Activated B cell treated with CpG ODN at 0.5 μM for 24 hours (primary cell): ENCODE results near the gene SLC4A7. TPM values are rescaled to one million over a fixed set of nuclear protein-coding genes. Genes with fewer than 3 reads are reported as not detected.

Experiments
- ATAC-seq: fragments of 200-7000 bp; cut with Tn5 transposase; one replicate; pipeline ENCODE4 v1.10.0; 2021; ENCODE audit warnings: low read depth, mild to moderate bottlenecking, moderate library complexity
- CTCF ChIA-PET: fragments of 350-600 bp; sonication (Branson Sonifier 250); formaldehyde crosslinking; loops from one replicate; lab custom pipeline; 2021; ENCODE audit warnings: antibody characterized with exemption; lab: Charles Lee
- POLR2A ChIA-PET: fragments of 350-600 bp; sonication (Branson Sonifier 250); formaldehyde crosslinking; loops from one replicate; lab custom pipeline; 2021; ENCODE audit warnings: antibody characterized with exemption; lab: Charles Lee
- DNase-seq: peaks from one replicate; pipeline ENCODE4 v3.0.0; 2022
- H3K27ac Mint-ChIP-seq: one replicate; pipeline ENCODE4 v1.8.0; 2020; ENCODE audit warnings: mixed read lengths
- H3K27me3 Mint-ChIP-seq: one replicate; pipeline ENCODE4 v1.8.0; 2021; ENCODE audit warnings: mixed read lengths
- H3K36me3 Mint-ChIP-seq: one replicate; pipeline ENCODE4 v1.8.0; 2021; ENCODE audit warnings: low read depth, mixed read lengths
- H3K4me1 Mint-ChIP-seq: one replicate; pipeline ENCODE4 v1.8.0; 2021; ENCODE audit warnings: mixed read lengths
- H3K4me3 Mint-ChIP-seq: one replicate; pipeline ENCODE4 v1.8.0; 2020; ENCODE audit warnings: mild to moderate bottlenecking, mixed read lengths
- H3K9me3 Mint-ChIP-seq: one replicate; pipeline ENCODE4 v1.8.0; 2020; ENCODE audit warnings: mixed read lengths
- intact Hi-C: fragments of 100-400 bp; cut with micrococcal nuclease; formaldehyde crosslinking; loops from one replicate; pipeline ENCODE4 v1.15.1; 2024
- total RNA-seq: library from RNA; stranded (reverse); gene quantifications from 2 replicates; pipeline ENCODE4 v1.2.3, GENCODE V29; 2022
- TF ChIP-seq, protein P1 (sequence below): fragments of 200-600 bp; IDR thresholded peaks from one replicate; pipeline ENCODE4 v1.8.0; 2022; ENCODE audit warnings: antibody characterized with exemption, mild to moderate bottlenecking

The SLC4A7 gene
- total RNA-seq, 1 donor from 2014 or later: 31.3 TPM

DNA sequence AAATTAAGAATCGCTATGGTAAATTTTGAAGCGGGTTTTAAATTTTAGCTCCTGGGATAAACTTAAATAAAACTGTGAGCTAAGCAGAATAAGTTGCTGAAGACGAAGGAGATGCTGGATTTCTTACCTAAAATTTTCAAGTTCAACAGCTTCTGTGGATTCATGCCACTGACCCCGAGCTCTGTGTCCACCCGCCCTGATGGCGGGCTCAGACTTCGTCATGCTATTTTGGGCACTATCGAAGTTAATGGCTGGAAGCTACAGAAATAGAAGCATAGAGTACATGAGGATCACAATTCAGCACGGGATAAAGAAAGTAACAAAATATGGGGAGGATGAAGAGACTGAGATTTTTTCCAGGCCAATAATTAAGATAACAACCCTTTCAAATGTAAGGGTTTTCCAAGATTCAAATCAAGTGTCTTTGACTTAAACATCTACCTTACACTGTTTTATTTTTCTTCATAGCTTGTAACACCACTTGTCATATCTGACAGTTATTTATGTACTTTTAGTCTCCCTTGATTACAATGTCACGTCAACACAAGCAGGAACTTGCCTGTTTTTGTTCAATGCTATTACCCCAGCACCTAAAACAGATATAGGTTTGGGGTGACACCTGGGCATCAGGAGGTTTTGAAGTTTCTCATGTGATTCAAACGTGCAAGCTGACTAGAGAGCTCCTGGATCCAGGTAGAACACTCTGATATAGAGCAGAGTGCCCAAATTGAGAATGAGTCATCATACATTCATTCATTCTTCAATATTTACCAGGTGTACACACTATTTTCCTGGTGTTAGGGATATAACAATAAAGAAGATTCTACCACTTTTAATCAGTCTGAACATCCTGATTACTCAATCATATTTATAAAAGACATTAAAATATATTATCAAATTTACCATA, 138.0 kb downstream of the SLC4A7 start:
- no peak overlapping the region for H3K4me3 Mint-ChIP-seq
- TF ChIP-seq, protein P1, sequence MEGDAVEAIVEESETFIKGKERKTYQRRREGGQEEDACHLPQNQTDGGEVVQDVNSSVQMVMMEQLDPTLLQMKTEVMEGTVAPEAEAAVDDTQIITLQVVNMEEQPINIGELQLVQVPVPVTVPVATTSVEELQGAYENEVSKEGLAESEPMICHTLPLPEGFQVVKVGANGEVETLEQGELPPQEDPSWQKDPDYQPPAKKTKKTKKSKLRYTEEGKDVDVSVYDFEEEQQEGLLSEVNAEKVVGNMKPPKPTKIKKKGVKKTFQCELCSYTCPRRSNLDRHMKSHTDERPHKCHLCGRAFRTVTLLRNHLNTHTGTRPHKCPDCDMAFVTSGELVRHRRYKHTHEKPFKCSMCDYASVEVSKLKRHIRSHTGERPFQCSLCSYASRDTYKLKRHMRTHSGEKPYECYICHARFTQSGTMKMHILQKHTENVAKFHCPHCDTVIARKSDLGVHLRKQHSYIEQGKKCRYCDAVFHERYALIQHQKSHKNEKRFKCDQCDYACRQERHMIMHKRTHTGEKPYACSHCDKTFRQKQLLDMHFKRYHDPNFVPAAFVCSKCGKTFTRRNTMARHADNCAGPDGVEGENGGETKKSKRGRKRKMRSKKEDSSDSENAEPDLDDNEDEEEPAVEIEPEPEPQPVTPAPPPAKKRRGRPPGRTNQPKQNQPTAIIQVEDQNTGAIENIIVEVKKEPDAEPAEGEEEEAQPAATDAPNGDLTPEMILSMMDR: no peak
- ATAC-seq (no peak), DNase-seq (no peak)
- H3K9me3 Mint-ChIP-seq: no peaks in the 10 kb centered on the region
- no peaks in the 10 kb centered on the region for H3K36me3 Mint-ChIP-seq
- ChIA-PET CTCF (interaction anchor here (0.8 kb wide), 1 partner anchor 12 kb away, joined by 3 read pairs; no protein-coding TSS in a partner anchor), POLR2A (no interaction called here)
- no peak overlapping the region for H3K27ac Mint-ChIP-seq
- intact Hi-C loops: no loop called here
- H3K27me3 Mint-ChIP-seq: no peaks in the 10 kb centered on the region
- peaks cover 7% of the 10 kb centered on the region for H3K4me1 Mint-ChIP-seq

DNA sequence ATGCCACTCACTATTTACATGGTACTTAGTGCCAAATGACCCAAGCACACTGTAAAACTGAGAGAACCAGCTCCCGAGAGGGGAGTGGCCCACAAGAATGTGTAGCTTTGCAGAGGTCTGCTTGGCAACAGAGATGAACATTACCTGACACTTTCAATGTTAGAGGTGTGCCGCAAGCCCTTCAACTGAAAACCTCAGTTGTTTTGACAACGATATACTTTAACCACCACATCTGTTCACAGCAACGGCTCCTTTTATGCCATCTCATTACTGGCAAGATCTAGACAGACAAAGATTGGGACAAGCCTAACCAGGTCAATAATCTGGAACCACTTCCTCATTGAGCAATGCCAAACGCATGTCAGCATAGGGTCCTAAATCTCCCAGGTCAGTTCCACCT, 138.7 kb downstream of the SLC4A7 start:
- Mint-ChIP-seq H3K4me3 (no peak overlapping the region), H3K27ac (no peak overlapping the region), H3K36me3 (no peaks in the 10 kb centered on the region), H3K4me1 (peaks cover 9% of the 10 kb centered on the region), H3K9me3 (no peaks in the 10 kb centered on the region), H3K27me3 (no peaks in the 10 kb centered on the region)
- ATAC-seq (no peak), DNase-seq (no peak)
- ChIA-PET CTCF (interaction anchor here (0.8 kb wide), 1 partner anchor 13 kb away, joined by 3 read pairs; no protein-coding TSS in a partner anchor), POLR2A (no interaction called here)
- TF ChIP-seq, protein P1: no peak
- intact Hi-C loops: no loop called here

- no peaks in the 10 kb centered on the region for H3K9me3 Mint-ChIP-seq
- no peaks in the 10 kb centered on the region for H3K36me3 Mint-ChIP-seq
- peaks cover 12% of the 10 kb centered on the region for H3K4me1 Mint-ChIP-seq
- DNase-seq (no peak), ATAC-seq (no peak)
- ChIA-PET CTCF (no interaction called here), POLR2A (no interaction called here)
- H3K27ac Mint-ChIP-seq: no peak overlapping the region
- no peaks in the 10 kb centered on the region for H3K27me3 Mint-ChIP-seq
- intact Hi-C loops: no loop called here
- TF ChIP-seq, protein P1: no peak
- H3K4me3 Mint-ChIP-seq: no peak overlapping the region
Measured at GRCh38 chr3:27345045-27345444, 139.1 kb downstream of the SLC4A7 start.

- ChIA-PET POLR2A (no interaction called here), CTCF (no interaction called here)
- TF ChIP-seq, protein P1: no peak
- no peak for ATAC-seq
- Mint-ChIP-seq H3K36me3 (no peaks in the 10 kb centered on the region), H3K9me3 (no peaks in the 10 kb centered on the region), H3K4me3 (no peak overlapping the region), H3K27ac (no peak overlapping the region), H3K4me1 (peaks cover 8% of the 10 kb centered on the region), H3K27me3 (no peaks in the 10 kb centered on the region)
- no peak for DNase-seq
- intact Hi-C loops: no loop called here
Measured at GRCh38 chr3:27344192-27344591, 140.0 kb downstream of the SLC4A7 start.

- DNase-seq (no peak), ATAC-seq (no peak)
- no peak overlapping the region for H3K4me3 Mint-ChIP-seq
- peaks cover 8% of the 10 kb centered on the region for H3K4me1 Mint-ChIP-seq
- H3K36me3 Mint-ChIP-seq: no peaks in the 10 kb centered on the region
- no peak overlapping the region for H3K27ac Mint-ChIP-seq
- no peaks in the 10 kb centered on the region for H3K27me3 Mint-ChIP-seq
- ChIA-PET CTCF (no interaction called here), POLR2A (no interaction called here)
- intact Hi-C loops: no loop called here
- no peaks in the 10 kb centered on the region for H3K9me3 Mint-ChIP-seq
- TF ChIP-seq, protein P1: no peak
Measured at GRCh38 chr3:27342267-27342666, 141.9 kb downstream of the SLC4A7 start.
